Neuronal stem cell (in vitro differentiated cells): ENCODE results near the gene MAST3.

Experiments
- DNase-seq: peaks from one replicate; pipeline ENCODE4 v3.0.0-alpha.2; 2013; ENCODE audit warnings: low spot score
- H2AFZ ChIP-seq: one replicate; pipeline ENCODE4 v1.6.1; 2013; ENCODE audit warnings: mild to moderate bottlenecking, low read length, inconsistent platforms
- H2AK5ac ChIP-seq: 2 replicates; pipeline ENCODE4 v1.6.1; 2013; ENCODE audit warnings: low read depth, mild to moderate bottlenecking, inconsistent platforms, low read length, moderate library complexity, mixed read lengths
- H2BK120ac ChIP-seq: 2 replicates; pipeline ENCODE4 v1.6.1; 2013; ENCODE audit warnings: low read depth, mild to moderate bottlenecking, inconsistent platforms, low read length, moderate library complexity, mixed read lengths
- H2BK12ac ChIP-seq: one replicate; pipeline ENCODE4 v1.6.1; 2013; ENCODE audit warnings: low read length, inconsistent platforms
- H2BK15ac ChIP-seq: 2 replicates; pipeline ENCODE4 v1.6.1; 2013; ENCODE audit warnings: mild to moderate bottlenecking, low read length, inconsistent platforms, mixed read lengths
- H2BK5ac ChIP-seq: one replicate; pipeline ENCODE4 v1.6.1; 2013; ENCODE audit warnings: inconsistent platforms, mild to moderate bottlenecking, low read length, moderate library complexity
- H3K14ac ChIP-seq: one replicate; pipeline ENCODE4 v1.6.1; 2013; ENCODE audit warnings: low read length, inconsistent platforms
- H3K18ac ChIP-seq: 2 replicates; pipeline ENCODE4 v1.6.1; 2013; ENCODE audit warnings: low read length, inconsistent platforms
- H3K23ac ChIP-seq: 2 replicates; pipeline ENCODE4 v1.6.1; 2013; ENCODE audit warnings: low read depth, mild to moderate bottlenecking, mixed read lengths, low read length, inconsistent platforms; ENCODE audit not compliant: poor library complexity
- H3K27ac ChIP-seq: replicated peaks from 3 replicates; pipeline ENCODE4 v1.5.1; 2013; ENCODE audit warnings: low read length, inconsistent platforms
- H3K27me3 ChIP-seq, 3 experiments: 2 replicates each; pipeline ENCODE4 v1.6.1; 2013; ENCODE audit warnings: low read length in 3 of 3, mild to moderate bottlenecking in 2 of 3, inconsistent platforms in 1 of 3, low read depth in 1 of 3, mixed read lengths in 1 of 3, moderate library complexity in 1 of 3; ENCODE audit not compliant: control insufficient read depth in 3 of 3, insufficient read depth in 3 of 3
- H3K36me3 ChIP-seq, 2 donors: replicated peaks in 1 of 2; 2 replicates each; pipeline ENCODE4 v1.6.1; 2013; ENCODE audit warnings: low read length in 2 of 2; ENCODE audit not compliant: control insufficient read depth in 2 of 2, insufficient read depth in 2 of 2
- H3K4ac ChIP-seq: 2 replicates; pipeline ENCODE4 v1.6.1; 2013; ENCODE audit warnings: inconsistent platforms, mild to moderate bottlenecking, low read length, moderate library complexity
- H3K4me1 ChIP-seq, 2 donors: 1 replicate in 1 of 2; 2 replicates in 1 of 2; pipeline ENCODE4 v1.6.1; 2013; ENCODE audit warnings: low read length in 2 of 2, low read depth in 1 of 2; ENCODE audit not compliant: control insufficient read depth in 2 of 2, insufficient read depth in 1 of 2
- H3K4me2 ChIP-seq: one replicate; pipeline ENCODE4 v1.6.1; 2013; ENCODE audit warnings: mild to moderate bottlenecking, low read length, inconsistent platforms; ENCODE audit not compliant: insufficient read depth, poor library complexity, severe bottlenecking
- H3K4me3 ChIP-seq, 2 donors: 2 replicates each; pipeline ENCODE4 v1.5.1; 2013; ENCODE audit warnings: low read length in 2 of 2, mild to moderate bottlenecking in 2 of 2, inconsistent platforms in 1 of 2, moderate library complexity in 1 of 2
- H3K79me1 ChIP-seq: one replicate; pipeline ENCODE4 v1.6.1; 2013; ENCODE audit warnings: low read depth, mild to moderate bottlenecking, inconsistent platforms, low read length, moderate library complexity
- H3K9ac ChIP-seq: one replicate; pipeline ENCODE4 v1.6.1; 2013; ENCODE audit warnings: mild to moderate bottlenecking, low read depth, low read length, inconsistent platforms; ENCODE audit not compliant: poor library complexity
- H3K9me3 ChIP-seq, 2 donors: replicated peaks in 1 of 2; 2 replicates each; pipeline versions ENCODE3 to v1.6.1; 2013; ENCODE audit warnings: low read length in 2 of 2, mild to moderate bottlenecking in 2 of 2, inconsistent platforms in 1 of 2, low read depth in 1 of 2, mixed read lengths in 1 of 2, moderate library complexity in 1 of 2; ENCODE audit not compliant: control insufficient read depth in 2 of 2, insufficient read depth in 1 of 2
- H4K8ac ChIP-seq: one replicate; pipeline ENCODE4 v1.6.1; 2013; ENCODE audit warnings: low read depth, mild to moderate bottlenecking, inconsistent platforms, low read length, moderate library complexity
- H4K91ac ChIP-seq: one replicate; pipeline ENCODE4 v1.6.1; 2013; ENCODE audit warnings: low read length, low read depth, mild to moderate bottlenecking, inconsistent platforms; ENCODE audit not compliant: poor library complexity
- WGBS, 2 donors: extraction: QIAGEN DNeasy Blood & Tissue Kit; methylation state at CpG; one replicate each; pipeline ENCODE4 v1.1.7; 2013; ENCODE audit warnings: missing lambda C conversion rate in 2 of 2, mixed read lengths in 1 of 2; ENCODE audit not compliant: insufficient read length in 2 of 2, insufficient replicate concordance in 1 of 2; ENCODE audit errors: extremely low coverage in 2 of 2; 5-methylcytosine and 5-hydroxymethylcytosine counted together

MAST3 gene

DNA sequence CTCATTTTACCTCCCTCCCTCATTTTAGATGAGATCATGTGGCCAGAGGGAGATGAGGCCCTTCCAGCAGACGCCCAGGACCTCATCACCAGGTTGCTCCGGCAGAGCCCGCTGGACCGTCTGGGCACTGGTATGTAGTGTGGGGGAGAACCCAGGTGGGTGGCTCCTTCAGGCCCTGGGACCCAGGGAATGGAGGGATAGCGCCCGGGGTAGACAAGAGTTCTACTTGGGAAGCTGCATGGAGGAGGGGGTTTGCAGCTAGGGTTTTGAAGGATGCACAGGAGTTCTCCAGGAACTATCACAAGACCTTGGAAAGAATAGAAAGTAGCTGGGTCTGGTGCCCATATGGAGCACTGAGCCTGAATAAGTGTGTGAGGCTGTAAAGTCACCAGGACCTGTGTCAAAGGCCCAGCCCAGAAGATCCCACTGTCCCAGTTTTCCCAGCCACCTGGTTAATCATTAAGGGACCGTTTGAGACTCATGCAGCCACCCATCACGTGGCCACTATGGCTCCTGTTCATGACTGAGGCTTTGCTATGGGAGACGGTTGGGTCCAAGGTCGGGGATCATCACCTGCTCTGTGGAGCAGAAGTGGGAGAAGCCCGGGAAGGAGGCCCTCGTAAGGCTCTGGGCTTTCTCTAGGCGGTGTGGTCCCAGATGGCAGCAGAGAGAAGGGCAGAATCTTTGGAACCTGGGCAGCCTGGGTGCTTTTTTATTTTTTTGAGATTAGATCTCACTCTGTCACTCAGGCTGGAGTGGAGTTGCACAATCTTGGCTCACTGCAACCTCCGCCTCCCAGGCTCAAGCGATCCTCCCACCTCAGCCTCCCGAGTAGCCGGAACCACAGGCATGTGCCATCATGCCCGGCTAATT, 38.4 kb downstream of the MAST3 start:
- H2BK15ac ChIP-seq = no peak overlapping the region
- H2AK5ac ChIP-seq = no peak overlapping the region
- H2BK12ac ChIP-seq = no peak overlapping the region
- no peak overlapping the region for H4K8ac ChIP-seq
- no peaks in the 10 kb centered on the region for H3K27me3 ChIP-seq
- no peak overlapping the region for H2AFZ ChIP-seq
- peaks cover 0 to 2% of the 10 kb centered on the region in 2 donors for H3K9me3 ChIP-seq
- H3K14ac ChIP-seq = no peak overlapping the region
- DNase-seq = no peak
- H3K79me1 ChIP-seq = no peaks in the 10 kb centered on the region
- no peak overlapping the region for H3K4me2 ChIP-seq
- no peak overlapping the region for H3K18ac ChIP-seq
- WGBS, 2 donors = no CpG with 5 or more reads among the region's 18 CpGs
- no peak overlapping the region for H3K4me3 ChIP-seq
- no peaks in the 10 kb centered on the region for H3K4me1 ChIP-seq
- H3K9ac ChIP-seq = no peak overlapping the region
- H3K36me3 ChIP-seq = peaks cover 22 to 75% of the 10 kb centered on the region in 2 donors
- H3K23ac ChIP-seq = no peak overlapping the region
- peak overlapping the region; percentile 75 for H2BK5ac ChIP-seq
- H2BK120ac ChIP-seq = no peak overlapping the region
- H3K27ac ChIP-seq = no peak overlapping the region
- H3K4ac ChIP-seq = no peak overlapping the region
- no peak overlapping the region for H4K91ac ChIP-seq

DNA sequence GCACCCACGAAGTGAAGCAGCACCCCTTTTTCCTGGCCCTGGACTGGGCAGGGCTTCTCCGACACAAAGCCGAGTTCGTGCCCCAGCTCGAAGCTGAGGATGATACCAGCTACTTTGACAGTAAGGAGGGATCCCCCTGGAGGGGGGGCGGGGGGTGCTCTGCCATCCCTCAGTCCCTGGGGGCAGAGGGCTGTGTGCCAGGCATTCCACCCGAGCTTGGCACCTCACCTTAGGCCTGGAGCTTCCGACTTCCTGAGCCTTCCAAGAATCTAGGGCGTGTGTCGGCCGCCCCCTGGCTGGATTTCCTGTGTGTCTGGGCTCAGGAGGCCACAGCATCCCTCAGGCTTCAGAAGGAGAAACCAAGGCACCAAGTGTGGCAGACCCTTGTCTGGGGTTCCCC, 39.7 kb downstream of the MAST3 start:
- peaks cover 0 to 2% of the 10 kb centered on the region in 2 donors for H3K9me3 ChIP-seq
- no peak overlapping the region for H2BK15ac ChIP-seq
- no peaks in the 10 kb centered on the region for H3K79me1 ChIP-seq
- DNase-seq = no peak
- H3K4me3 ChIP-seq = no peak overlapping the region
- H3K4me2 ChIP-seq = no peak overlapping the region
- no peak overlapping the region for H4K91ac ChIP-seq
- H3K4ac ChIP-seq = no peak overlapping the region
- no peak overlapping the region for H3K23ac ChIP-seq
- no peaks in the 10 kb centered on the region for H3K27me3 ChIP-seq
- H2BK120ac ChIP-seq = no peak overlapping the region
- no peak overlapping the region for H4K8ac ChIP-seq
- no peak overlapping the region for H3K9ac ChIP-seq
- H2AK5ac ChIP-seq = no peak overlapping the region
- no peak overlapping the region for H3K14ac ChIP-seq
- H3K4me1 ChIP-seq = no peaks in the 10 kb centered on the region
- no peak overlapping the region for H3K27ac ChIP-seq
- H2BK5ac ChIP-seq = no peak overlapping the region
- no peak overlapping the region for H2BK12ac ChIP-seq
- H3K36me3 ChIP-seq = peaks cover 23 to 77% of the 10 kb centered on the region in 2 donors
- H2AFZ ChIP-seq = no peak overlapping the region
- no CpG with 5 or more reads among the region's 11 CpGs for WGBS, 2 donors
- no peak overlapping the region for H3K18ac ChIP-seq

DNA sequence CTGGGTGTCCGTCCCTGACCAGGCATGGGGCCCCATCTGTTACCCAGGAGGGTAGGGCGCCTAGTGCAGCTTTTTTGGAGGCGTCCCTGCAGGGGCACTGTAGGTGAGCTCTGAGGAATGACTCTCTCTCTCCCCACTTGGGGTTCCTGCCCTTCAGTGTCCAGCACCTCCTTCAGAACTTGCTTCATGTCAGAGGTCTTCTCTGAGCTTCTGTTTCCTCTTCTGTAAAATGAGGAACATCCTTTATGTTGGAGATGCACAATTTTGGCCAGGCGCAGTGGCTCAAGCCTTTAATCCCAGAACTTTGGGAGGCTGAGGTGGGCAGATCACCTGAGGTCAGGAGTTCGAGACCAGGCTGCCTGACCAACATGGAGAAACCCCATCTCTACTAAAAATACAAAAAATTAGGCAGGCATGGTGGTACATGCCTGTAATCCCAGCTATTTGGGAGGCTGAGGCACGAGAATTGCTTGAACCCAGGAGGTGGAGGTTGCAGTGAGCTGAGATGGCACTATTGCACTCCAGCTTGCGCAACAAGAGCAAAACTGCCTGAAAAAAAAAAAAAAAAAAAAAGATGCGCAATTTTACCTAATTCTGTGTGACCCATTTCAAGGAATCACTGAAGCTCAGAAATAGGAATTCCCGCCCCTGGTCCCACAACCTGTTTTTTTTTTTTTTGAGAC, 40.2 kb downstream of the MAST3 start:
- Histone ChIP-seq H3K27me3 (no peaks in the 10 kb centered on the region), H4K8ac (no peak overlapping the region), H3K23ac (no peak overlapping the region), H4K91ac (no peak overlapping the region), H2AK5ac (no peak overlapping the region), H3K9me3 (peaks cover 0 to 2% of the 10 kb centered on the region in 2 donors), H3K4me2 (no peak overlapping the region), H2BK5ac (no peak overlapping the region), H3K9ac (no peak overlapping the region), H2BK12ac (no peak overlapping the region), H3K36me3 (peaks cover 20 to 76% of the 10 kb centered on the region in 2 donors), H3K4me3 (no peak overlapping the region), H3K79me1 (no peaks in the 10 kb centered on the region), H3K4ac (no peak overlapping the region), H2AFZ (no peak overlapping the region), H2BK15ac (no peak overlapping the region), H3K18ac (no peak overlapping the region), H3K4me1 (no peaks in the 10 kb centered on the region), H3K14ac (no peak overlapping the region), H2BK120ac (no peak overlapping the region), H3K27ac (no peak overlapping the region)
- WGBS, 2 donors = no CpG with 5 or more reads among the region's 9 CpGs
- DNase-seq = no peak

DNA sequence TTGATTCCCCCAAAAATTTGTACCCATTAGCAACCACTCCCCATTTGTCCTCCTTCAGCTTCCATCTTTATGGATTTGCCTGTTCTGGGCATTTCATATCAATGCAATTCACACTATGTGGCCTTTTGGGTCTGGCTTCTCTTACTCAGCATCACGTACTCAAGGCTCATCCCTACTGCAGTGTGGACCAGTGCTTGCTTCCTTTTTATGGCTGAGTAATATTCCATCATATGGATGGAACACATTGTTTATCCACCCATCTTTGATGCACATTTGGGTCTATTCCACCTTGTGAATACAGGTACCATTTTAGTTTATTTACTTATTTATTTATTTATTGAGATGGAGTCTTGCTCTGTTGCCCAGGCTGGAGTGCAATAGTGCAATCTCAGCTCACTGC, 42.9 kb downstream of the MAST3 start:
- Histone ChIP-seq H2BK12ac (no peak overlapping the region), H3K23ac (no peak overlapping the region), H4K8ac (no peak overlapping the region), H3K36me3 (peaks cover 25 to 79% of the 10 kb centered on the region in 2 donors), H3K14ac (no peak overlapping the region), H3K27me3 (no peaks in the 10 kb centered on the region), H3K4me2 (no peak overlapping the region), H2AK5ac (no peak overlapping the region), H2BK15ac (no peak overlapping the region), H4K91ac (no peak overlapping the region), H3K9me3 (peaks cover 0 to 1% of the 10 kb centered on the region in 2 donors), H3K27ac (no peak overlapping the region), H2BK5ac (no peak overlapping the region), H3K9ac (no peak overlapping the region), H3K79me1 (no peaks in the 10 kb centered on the region), H3K4ac (no peak overlapping the region), H3K4me3 (no peak overlapping the region), H2BK120ac (no peak overlapping the region), H2AFZ (no peak overlapping the region), H3K4me1 (no peaks in the 10 kb centered on the region), H3K18ac (no peak overlapping the region)
- no peak for DNase-seq
- WGBS, 2 donors = no CpG with 5 or more reads among the region's 1 CpG
